NCI-H1436 (cell line): ENCODE measurements around the gene MOSMO.

Source experiments
- DNase-seq: peaks from one replicate; lab custom pipeline; 2025; lab: John Stamatoyannopoulos, UW

Gene MOSMO

DNA sequence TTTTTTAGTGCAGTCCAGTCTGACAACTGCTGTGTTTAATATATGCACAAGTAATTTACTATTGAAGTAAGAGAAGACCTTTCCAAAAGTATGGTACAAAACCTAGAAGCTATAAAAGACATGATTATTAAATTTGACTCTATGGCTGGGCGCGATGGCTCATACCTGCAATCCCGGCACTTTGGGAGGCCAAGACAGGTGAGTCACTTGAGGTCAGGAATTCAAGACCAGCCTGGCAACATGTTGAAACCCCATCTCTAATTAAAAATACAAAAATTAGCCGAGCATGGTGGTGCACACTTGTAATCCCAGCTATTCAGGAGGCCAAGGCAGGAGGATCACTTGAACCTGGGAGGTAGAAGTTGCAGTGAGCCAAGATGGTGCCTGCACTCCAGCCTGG is 43.1 kb downstream of the MOSMO start:
- no peak for DNase-seq

DNA sequence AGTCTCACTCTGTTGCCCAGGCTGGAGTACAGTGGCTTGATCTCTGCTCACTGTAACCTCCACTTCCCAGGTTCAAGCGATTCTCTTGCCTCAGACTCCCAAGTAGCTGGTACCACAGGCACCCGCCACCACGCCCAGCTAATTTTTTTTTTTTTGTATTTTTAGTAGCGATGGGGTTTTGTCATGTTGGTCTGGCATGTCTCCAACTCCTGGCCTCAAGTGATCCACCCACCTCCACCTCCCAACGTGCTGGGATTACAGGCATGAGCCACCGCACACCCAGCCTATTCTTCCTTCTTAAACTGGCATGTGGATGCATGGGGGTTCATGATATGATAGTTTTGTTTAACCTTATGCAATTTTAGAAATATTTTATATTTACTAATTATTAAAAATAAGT is 45.1 kb downstream of the MOSMO start:
- no peak for DNase-seq

DNA sequence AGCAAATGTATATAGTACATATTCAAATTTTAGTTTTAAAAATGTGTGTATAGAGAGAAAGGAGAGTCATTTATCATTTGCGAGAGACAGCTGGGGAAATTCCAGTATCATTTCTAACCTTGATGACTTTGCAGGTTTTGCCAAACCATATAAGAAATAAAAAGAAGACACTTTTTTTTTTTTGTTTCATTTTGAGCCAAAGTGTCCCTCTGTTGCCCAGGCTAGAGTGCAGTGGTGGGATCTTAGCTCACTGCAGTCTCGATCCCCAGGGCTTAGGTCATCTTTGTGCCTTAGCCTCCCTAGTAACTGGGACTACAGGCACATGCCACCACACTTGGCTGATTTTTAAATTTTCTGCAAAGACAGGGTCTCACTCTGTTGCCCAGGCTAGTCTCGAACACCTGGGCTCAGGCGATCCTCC is 46.0 kb downstream of the MOSMO start:
- DNase-seq = no peak

DNA sequence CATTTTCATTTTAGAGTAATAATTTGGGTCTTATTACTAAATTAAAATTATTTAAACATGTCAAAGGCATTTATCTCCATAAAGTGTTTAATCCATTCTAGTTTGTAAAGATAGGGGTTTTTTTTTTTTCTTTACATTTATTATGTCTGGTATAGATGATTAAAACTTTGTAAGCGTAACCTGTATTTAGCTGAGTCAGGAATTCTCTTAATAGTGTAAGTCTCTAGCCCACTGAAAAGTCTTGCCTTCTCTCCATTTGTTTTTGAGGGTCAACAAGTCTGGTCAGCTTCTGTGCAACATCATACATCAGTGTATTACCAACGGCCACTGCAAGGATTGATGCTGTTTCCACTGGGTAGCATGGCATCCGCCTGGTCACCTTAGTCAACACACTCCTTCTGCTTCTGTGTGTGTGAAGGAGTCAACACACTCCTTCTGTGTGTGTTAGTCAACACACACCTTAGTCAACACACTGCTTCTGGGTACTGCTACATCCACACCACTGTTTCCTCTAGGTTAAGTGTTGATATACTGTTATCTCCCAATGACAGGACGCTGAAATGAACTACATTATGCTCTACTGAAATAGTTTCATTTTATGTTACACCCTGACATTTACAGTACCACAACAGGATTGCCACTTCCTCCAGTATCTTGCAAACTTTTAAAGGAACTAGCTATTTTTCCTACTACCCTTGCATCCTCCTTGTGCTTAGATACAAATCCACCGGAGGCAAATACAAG is 47.1 kb downstream of the MOSMO start:
- no peak for DNase-seq

DNA sequence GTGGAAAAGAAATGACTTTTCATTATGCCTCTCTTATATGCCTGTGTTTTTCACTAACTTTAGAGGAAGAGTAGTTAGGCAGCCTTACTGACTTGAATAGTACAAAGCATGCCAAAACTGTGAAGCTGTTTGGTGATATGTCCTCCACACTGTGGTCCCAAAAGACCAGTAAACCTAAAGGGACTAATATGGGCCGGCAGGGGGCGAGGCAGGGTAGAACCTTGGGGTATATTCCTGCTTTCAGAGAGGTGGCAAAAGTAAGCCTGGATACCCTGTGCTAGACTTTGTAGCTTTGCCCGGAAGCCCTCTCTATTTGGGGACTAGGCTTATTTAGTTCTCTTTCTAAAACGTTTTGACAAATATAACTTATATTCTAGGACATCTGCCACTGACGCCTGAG is 48.0 kb downstream of the MOSMO start:
- no peak for DNase-seq

DNA sequence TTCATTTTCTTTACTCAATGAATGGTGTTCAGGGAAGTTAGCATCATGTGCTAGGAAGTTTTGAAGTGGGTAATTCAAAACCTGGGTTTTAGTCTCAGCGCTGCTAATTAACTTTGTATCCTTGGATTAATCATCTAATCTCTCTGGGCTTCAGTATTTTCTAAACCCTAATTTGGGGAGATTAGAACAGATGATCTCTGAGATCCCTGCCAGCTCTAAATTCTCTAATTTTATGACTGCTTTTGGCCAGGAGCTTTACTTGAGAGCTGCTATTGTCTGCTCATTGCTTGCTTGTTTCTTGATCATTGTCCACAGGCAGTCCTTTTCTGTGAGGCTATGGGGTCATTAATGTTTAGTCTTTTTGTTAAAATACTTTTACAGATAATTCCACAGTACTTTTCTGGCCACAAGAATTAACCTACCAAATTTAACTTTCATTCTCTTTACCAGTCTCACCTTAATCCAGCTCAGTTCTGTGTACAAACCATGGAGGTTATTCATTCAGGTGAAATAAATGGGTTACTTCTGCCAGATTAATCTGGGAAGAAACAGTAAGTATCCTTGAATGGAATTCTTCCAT is 56.1 kb downstream of the MOSMO start:
- no peak for DNase-seq

DNA sequence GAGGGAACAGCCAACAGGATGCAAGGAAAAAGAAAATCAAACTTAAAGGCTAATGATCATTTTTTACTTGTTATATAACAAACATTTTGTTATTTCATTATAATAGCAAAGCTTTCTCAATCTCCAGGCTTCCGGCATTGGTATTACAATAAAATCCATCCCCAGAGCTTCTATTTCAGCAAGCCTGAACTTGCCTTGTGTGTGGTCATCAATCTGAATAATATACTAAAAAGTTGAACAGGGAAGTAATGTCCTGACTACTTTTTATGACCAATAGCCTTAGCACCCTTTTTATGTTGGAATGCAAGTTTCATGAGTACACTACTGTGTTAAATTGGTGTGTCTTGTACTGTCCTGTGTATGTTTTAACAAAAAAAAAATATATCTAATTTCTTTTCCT is 57.3 kb downstream of the MOSMO start:
- DNase-seq = no peak

DNA sequence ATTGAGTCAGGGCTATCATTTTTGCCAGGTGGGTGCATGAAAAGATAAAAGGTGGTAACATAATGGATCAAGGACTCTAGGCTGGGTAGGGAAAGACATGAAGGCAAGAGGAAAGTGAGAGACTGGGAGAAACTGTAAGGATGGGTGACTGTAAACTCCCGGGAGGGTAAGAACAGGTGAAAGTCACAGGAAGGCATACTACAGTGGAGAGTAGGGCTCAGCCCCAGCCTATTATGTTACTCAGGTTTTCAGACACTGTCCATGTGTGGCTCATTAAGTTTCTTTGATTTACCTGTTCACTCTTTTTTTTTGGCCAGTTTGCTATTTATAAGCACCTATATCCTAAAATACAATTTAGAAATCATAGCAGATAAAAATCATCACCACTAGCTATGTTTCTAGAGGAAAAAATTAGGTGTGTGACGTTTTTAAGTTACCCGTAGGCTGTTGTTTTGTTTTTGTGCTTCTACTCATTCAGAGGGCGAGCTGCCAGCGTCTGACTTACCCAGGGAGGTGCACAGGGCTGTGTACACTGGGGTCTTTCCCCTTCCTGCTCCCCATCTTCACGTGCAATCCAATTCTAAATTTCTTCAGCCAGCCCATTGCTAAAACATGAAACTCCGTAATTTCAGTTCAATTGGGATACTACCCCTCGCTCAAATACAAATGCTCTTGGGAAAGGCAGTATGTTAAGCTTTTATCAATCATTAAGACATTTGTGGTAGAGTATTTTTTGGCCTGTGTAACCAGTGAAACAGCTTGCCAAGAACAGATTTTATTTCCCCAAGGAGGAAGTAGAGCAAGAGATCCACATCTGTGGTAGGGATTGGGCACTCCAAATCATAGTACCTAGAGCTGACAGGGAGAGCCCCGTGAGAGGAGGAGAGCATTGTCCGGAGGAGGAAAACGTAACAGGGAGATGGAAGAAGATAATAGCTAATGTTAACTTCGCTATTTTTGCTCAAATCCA is 62.7 kb downstream of the MOSMO start:
- DNase-seq = no peak

DNA sequence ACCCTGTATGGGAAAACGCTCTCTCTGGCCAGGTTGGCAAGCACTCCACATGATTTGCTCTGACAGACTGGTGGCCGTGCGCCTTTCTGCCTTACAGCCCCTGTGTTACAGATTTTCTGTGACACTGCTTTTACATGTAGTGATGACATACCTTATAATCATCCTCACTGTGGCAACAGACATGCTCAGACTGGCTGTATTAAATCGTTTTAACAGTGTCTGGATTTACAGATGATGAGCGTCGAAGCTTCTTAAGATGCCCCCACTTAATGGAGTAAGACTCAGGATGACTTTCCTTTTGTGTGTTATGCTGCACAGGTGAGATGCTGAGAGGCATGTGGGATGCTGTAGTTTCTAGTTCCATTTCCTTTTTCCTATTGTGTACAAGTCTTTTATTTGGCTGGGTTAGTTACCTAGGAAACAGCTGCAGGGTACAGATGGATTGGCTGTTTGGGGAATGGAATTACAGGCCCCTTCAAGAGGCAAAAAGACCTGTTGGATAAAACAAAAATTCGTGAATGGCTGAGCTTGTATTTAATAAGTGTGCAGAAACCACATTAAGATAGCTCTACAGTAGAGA is 63.5 kb downstream of the MOSMO start:
- DNase-seq = no peak

DNA sequence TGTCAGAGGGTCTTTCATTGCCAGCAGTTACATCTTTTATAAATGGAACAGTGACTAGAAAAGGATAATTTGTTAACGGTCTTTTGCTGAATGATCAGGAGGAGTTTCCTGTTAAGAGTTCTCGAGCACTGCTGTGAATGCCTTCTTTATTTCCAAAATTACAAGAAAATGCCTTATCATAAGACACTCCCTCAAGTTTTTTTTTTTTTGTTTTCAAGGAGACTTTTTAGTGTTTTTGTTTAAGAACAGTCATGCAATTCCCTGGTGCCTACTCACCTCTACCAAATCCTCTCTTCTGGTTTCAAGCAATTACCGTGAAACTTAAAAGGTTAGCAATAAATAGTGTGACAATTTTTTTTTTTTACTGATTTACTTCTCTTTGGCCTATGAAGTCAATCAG is 65.4 kb downstream of the MOSMO start:
- DNase-seq = no peak

DNA sequence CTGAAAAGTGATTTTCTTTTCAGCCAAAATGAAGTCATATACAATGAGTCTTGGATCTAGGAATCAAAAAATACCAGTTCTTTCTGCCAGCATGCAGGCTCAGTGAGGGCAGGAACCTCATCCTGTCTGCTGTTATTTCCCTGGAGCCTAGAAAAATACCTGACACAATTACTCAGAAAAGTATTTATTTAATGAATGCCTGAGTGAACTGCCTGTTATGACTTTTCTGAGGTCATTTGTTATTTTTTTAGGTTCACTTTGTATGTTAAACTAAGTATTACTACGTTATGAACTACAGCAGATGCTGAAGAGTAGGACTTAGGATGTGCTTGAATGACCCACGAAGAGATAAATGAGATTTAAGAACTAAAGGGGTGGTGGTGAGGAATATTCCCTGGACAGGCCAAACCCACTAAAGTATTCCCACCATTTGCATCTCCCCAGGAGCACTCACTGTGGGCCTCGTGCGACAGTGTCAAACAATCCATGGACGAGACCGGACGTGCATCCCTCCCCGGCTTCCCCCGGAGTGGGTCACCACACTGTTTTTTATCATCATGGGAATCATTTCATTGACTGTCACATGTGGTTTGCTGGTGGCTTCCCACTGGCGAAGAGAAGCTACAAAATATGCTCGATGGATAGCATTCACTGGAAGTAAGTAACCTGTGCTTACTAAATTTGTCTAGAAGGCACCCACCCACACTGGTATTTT is 67.3 kb downstream of the MOSMO start:
- no peak for DNase-seq

DNA sequence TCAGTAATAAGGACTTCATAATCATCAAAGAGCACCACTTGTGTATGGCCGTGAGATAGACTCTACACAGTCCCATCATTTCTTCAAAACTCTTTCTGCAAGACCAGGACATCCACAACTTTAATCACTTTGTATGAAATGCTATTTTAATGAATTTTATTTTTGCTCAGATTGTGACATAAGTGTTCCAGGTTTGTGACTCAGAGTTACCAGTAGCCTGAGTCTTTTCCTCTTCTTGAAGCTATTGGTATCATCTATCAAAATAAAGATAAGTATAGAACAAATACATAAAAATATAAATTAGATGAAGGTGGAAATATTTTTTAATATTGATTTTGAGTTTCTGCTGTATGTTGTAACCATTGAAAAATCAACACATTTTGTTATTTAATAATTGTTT is 67.9 kb downstream of the MOSMO start:
- no peak for DNase-seq

DNA sequence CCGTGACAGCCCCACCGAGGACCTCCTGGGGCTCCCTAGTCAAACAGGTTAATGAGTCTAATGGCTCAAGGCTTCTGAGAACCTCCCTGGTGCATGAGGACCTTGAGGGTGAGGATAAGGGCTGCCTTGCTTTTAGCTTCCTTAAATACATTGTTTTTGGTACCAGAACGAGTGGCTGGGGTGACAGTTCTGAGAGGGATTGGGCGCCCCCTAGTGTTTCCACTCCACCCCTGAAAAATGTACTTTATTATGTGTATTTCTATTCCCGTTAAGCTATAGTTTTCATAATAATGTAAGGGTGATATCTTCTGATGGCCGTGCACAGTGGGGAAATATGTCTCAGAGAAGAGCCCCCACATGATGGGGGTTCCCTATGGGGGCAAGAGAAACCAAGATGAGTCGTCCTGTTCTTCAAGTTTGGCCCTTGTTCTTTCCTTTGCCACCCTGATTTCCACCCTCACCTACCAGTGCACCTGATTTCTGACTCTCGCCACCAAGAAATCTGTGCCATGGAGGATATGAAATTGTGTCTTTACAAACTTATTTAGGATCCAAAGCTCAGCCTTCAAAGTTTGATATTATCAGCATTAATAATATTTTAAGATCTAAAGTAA is 69.9 kb downstream of the MOSMO start:
- peak; percentile 23 for DNase-seq

DNA sequence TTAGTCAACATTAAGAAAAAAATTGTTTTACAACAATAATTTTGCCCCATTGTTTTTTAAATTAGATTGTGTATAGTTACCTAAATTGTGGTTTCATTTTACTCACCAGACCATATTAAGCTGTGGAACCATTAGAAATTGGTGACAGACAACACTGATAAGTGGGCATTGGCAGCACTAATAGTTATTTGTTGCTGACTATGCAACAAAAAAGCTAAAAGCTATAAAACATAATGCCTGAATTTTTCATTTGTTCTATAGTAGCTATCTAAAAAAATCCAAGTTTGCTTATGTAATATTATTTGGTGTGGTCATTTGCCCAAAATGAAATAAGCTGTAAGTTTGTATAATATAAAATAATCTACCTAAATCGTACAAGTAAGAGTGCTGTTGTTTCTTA is 70.7 kb downstream of the MOSMO start:
- no peak for DNase-seq

DNA sequence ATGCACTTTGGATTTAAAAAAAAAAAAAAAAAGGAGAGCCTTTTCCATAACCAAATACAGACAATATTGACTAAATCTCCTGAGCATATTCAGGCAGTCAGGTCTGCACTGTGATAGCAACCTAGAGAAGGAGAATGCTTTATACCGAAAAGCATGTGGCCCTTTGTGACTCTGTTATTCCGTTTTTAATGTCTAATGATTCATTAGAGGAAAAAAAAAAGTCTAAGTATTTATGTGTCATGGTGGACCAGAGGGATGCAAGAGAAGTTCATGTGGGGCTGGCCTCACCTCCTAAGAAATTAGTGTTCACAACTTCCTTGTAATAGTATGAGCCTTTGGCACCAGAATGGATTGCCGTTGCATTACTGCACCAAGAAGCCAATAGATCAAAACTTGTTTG is 73.1 kb downstream of the MOSMO start:
- DNase-seq = no peak

DNA sequence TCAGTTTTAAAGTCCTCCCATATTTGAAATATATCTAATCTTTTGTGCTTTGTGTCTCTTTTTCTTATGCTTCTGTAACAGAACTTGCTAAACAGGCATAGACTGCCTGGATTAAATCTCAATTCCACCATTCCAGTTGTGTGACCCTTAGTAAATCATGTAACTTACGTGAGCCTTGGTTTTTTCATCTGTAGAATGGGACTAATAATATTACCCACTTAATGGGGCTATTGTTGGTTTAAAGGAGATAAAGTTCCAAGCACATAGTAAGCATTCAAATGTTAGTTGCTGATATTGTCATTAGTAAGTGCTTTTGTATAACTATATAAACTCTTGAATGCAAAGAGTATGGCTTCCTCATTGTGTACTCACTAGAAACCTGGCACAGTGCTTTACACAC is 78.5 kb downstream of the MOSMO start:
- DNase-seq = no peak

DNA sequence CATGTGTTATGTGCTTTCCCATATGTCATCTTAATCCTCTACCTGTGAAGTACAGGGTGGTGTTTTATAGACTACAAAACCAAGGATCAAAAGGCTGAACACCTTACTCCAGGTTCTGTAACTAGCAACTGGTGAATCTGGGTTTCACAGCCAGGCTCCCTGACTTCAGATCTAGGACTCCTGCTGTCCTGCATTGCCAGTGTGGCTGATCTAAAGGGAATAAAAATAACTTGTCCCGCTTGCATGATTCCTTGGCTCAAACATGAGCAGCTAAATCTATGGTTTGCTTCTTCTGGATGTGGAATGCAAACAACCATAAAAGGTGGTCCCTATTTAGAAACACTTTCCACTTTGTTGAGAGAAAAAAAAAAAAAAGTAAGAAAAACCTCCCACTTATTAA is 80.7 kb downstream of the MOSMO start:
- DNase-seq = no peak

DNA sequence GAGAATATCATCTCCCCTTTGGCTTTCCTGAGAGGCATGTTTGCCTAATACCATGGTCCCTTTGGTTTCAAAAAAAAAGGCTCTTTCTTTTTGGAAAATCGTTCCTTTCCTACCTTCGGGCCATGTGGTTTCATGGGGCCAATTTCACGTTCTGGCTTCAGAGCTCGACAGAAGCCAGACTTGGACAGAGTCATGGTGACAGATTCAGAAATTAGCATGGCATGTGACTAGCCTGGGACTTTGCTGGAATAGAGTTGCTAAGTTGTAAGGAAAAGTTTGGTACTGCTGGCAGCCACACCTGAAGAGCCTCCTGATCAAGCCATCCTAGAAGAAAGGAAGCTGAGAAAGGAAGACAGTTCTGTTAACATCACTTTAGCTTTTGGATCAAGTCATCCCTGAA is 82.0 kb downstream of the MOSMO start:
- DNase-seq = no peak

DNA sequence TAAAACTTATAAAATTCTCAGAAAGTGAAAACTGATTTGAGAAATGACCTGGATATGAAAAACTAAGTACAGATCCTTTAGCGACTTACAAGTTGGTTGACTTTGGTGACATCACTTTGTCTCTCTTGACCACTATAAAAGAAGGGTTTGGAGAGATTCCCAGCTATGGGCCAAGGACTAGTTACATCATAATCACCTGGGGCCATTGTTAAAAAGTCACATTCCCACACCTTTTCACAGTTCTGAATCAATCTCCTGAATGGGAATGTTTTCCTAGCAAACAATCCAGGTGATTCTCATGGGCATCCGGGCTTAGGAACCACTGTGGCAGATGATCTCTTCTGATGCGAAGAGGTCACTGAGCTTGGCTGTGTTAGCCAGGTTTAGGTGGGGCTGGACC is 83.8 kb downstream of the MOSMO start:
- DNase-seq = no peak

DNA sequence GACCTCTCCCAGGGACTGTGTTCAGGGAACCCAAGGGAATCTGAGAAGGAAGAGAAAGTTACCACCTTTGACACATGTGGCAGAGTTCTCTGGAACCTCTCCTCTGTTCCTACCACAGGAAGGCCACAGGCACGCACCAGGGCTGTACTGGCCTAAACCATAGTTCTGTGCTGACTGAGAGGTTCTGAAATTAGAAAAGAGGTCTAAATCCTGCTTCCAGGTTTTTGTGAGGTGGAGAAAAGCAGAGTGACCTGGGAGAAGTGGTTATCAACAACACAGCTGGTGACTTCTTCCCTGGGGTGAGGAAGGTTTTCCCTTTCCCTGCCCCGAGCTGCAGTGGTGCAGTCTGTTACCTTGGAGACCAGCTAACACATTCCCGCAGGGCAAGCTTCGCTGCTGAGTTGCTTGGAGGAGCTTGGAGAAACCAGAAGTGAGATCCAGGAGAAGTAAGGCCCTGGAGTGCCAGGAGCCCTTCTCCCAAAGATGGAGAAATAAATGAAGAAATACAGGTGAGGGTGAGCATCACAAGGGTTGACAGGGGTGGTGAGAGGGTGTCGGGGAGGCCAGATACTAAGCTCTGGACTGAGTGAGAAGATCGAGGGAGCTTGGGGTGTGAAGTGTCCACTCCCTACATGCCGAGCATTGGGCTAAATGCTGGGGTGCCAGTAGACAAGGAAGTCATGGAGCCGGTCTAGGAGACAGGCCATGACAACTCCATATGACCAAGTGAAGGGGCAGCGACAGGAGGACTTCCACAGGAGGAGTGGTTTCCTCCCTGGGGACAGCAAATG is 84.4 kb downstream of the MOSMO start, which contains the start of gene VWA3A:
Gene VWA3A (plus strand): TSS at position 399 of the 791 bp plus-strand sequence. CDS start 97 bp downstream, at position 496.
- no peak for DNase-seq

DNA sequence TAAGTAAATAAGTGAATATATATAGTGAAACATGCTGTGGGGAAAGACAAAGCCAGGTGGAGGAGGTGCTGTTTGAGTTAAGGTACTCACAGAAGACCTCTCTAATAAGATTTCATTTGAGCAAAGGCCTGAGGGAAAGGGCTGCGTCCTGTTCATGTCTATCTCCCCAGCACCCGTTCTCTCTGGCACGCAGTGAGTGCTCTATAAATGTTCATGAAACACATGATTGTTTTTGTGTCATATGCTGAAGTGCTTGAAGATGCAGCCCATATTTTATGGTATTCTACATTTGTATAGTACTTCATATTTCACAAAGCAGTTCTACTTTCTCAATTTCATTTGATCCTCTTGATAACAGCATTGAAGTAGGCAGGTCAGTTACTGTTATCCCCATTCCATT is 85.4 kb downstream of the MOSMO start:
- no peak for DNase-seq
